Measurements from ENCODE around the gene CAPN3.
A peak's percentile ranks its signal among the peaks of the same experiment; 100 is the strongest.

Gene CAPN3

GRCh38 chr15:42358141-42358540 is 1.2 kb upstream of the CAPN3 start:
- no peak for DNase-seq

GRCh38 chr15:42359985-42360384 is 684 bp downstream of the CAPN3 start:
- DNase-seq: no peak

- no peak for DNase-seq
Observed at GRCh38 chr15:42360535-42361112, 1.3 kb downstream of the CAPN3 start.

GRCh38 chr15:42363487-42363886 is 4.2 kb downstream of the CAPN3 start:
- no peak for DNase-seq

- no peak for DNase-seq
Observed at GRCh38 chr15:42363942-42364341, 4.6 kb downstream of the CAPN3 start.

- DNase-seq: no peak
Observed at GRCh38 chr15:42364529-42364928, 5.2 kb downstream of the CAPN3 start.

GRCh38 chr15:42365921-42366550 is 6.7 kb downstream of the CAPN3 start:
- no peak for DNase-seq

- DNase-seq: no peak
Observed at GRCh38 chr15:42367041-42367440, 7.7 kb downstream of the CAPN3 start.

GRCh38 chr15:42368096-42368495 is 8.8 kb downstream of the CAPN3 start:
- DNase-seq: no peak

- no peak for DNase-seq
Observed at GRCh38 chr15:42371096-42371495, 11.8 kb downstream of the CAPN3 start.

- no peak for DNase-seq
Observed at GRCh38 chr15:42373274-42373673, 14.0 kb downstream of the CAPN3 start.

- no peak for DNase-seq
Observed at GRCh38 chr15:42373936-42374335, 14.6 kb downstream of the CAPN3 start.

- DNase-seq: no peak
Observed at GRCh38 chr15:42374810-42375209, 15.5 kb downstream of the CAPN3 start.

GRCh38 chr15:42375252-42375651 is 16.0 kb downstream of the CAPN3 start:
- no peak for DNase-seq

- DNase-seq: no peak
Observed at GRCh38 chr15:42375941-42376340, 16.6 kb downstream of the CAPN3 start.

- no peak for DNase-seq
Observed at GRCh38 chr15:42378011-42378410, 18.7 kb downstream of the CAPN3 start.

GRCh38 chr15:42384597-42384996 is 25.3 kb downstream of the CAPN3 start:
- DNase-seq: no peak

- peak in 1 of 2 experiments; percentile 16 for DNase-seq
Observed at GRCh38 chr15:42385206-42385979, 26.1 kb downstream of the CAPN3 start.

- no peak for DNase-seq
Observed at GRCh38 chr15:42385980-42386700, 26.8 kb downstream of the CAPN3 start.

GRCh38 chr15:42387603-42388002 is 28.3 kb downstream of the CAPN3 start:
- no peak for DNase-seq

GRCh38 chr15:42392309-42393024 is 33.2 kb downstream of the CAPN3 start:
- no peak for DNase-seq

- no peak for DNase-seq
Observed at GRCh38 chr15:42394106-42394505, 34.8 kb downstream of the CAPN3 start.

GRCh38 chr15:42395838-42396237 is 36.5 kb downstream of the CAPN3 start:
- DNase-seq: no peak
